Measurements from ENCODE around the gene PDZD7. TPM values are rescaled to one million over a fixed set of nuclear protein-coding genes. Genes with fewer than 3 reads are reported as not detected.
"Not testable (repeated sequence)": the region's sequence is repeated elsewhere in the genome, so short reads cannot be mapped to it uniquely, and the experiment has no call there.

PDZD7 gene
- polyA plus RNA-seq, 3 donors = 0.25 to 3.3 (median 2.3) TPM

- H3K27ac ChIP-seq (ENCODE audit: low read depth, low read length) = no peak overlapping the region
- WGBS, 3 donors = 81 to 86% (median 83%) methylated on average over 5 of the region's 5 CpGs
Observed at GRCh38 chr10:100981178-100981772, 49.7 kb downstream of the PDZD7 start.

DNA sequence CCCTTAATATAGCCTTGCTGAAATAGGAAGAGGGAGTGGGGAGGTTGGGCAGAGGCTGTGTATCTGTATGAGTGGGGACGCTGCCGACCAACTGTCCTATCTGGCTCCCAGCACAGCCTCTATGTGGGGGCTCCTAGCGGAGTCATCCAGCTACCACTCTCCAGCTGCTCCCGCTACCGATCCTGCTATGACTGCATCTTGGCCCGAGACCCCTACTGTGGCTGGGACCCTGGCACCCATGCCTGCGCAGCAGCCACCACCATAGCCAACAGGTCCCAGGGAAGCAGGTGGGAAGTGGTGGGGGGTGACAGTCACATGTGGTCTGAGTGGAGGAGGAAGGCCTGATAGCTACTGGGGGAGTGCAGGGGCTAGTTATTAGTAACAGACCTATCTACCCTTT, 50.2 kb downstream of the PDZD7 start:
- 91 to 97% (median 95%) methylated on average over 7 of the region's 7 CpGs for WGBS, 3 donors
- no peak overlapping the region for H3K27ac ChIP-seq (ENCODE audit: low read depth, low read length)

- 80 to 92% (median 88%) methylated on average over 2 of the region's 2 CpGs for WGBS, 3 donors
- no peak overlapping the region for H3K27ac ChIP-seq (ENCODE audit: low read depth, low read length)
Observed at GRCh38 chr10:100980311-100980710, 50.6 kb downstream of the PDZD7 start.

DNA sequence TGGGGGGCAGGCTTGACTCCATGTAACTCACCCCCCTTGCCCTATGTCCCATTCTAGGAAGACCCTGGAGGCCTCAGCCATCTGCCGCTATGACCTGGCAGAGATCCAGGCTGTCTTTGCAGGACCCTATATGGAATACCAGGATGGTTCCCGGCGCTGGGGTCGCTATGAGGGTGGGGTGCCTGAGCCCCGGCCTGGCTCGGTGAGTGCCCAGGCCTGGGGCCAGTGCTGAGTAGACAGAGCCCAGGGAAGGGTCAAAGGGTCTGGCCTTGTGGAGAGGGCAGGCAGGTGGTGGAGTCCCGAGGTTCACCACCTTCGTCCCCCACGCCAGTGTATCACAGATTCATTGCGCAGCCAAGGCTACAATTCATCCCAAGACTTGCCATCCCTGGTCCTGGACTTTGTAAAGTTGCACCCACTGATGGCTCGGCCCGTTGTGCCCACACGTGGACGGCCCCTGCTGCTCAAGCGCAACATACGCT, 51.1 kb downstream of the PDZD7 start:
- no peak overlapping the region for H3K27ac ChIP-seq (ENCODE audit: low read depth, low read length)
- WGBS, 3 donors = 89 to 93% (median 92%) methylated on average over 12 to 16 of the region's 16 CpGs

GRCh38 chr10:100978901-100979195, 52.1 kb downstream of the PDZD7 start:
- 74 to 85% (median 79%) methylated on average over 10 of the region's 10 CpGs for WGBS, 3 donors
- no peak overlapping the region for H3K27ac ChIP-seq (ENCODE audit: low read depth, low read length)

- WGBS, 3 donors = 87 to 92% (median 89%) methylated on average over 13 of the region's 13 CpGs
- no peak overlapping the region for H3K27ac ChIP-seq (ENCODE audit: low read depth, low read length)
Observed at GRCh38 chr10:100978121-100978900, 52.6 kb downstream of the PDZD7 start.

DNA sequence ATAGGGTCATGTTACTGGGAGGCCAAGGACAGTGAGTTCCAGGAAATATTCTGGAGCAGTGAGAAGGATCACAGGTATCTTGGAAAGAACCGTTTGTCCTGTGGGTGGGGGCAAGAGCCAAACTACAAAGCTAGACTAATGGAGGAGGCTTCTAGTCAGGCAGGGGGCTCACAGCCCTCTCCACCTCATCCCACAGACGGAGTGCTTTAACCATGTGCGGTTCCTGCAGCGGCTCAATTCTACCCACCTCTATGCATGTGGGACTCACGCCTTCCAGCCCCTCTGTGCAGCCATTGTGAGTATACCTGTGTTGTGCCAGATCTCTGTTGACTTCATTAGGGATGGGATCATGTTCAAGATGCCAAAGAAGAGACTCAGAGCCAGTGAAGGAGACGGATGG, 53.5 kb downstream of the PDZD7 start:
- WGBS, 3 donors = 83 to 90% (median 85%) methylated on average over 6 of the region's 6 CpGs

GRCh38 chr10:100976906-100977305, 54.0 kb downstream of the PDZD7 start:
- WGBS, 3 donors = 73 to 93% (median 86%) methylated on average over 3 of the region's 3 CpGs

More for the DNA sequence above, 53.5 kb downstream of the PDZD7 start:
- H3K27ac ChIP-seq (ENCODE audit: low read depth, low read length) = no peak overlapping the region

DNA sequence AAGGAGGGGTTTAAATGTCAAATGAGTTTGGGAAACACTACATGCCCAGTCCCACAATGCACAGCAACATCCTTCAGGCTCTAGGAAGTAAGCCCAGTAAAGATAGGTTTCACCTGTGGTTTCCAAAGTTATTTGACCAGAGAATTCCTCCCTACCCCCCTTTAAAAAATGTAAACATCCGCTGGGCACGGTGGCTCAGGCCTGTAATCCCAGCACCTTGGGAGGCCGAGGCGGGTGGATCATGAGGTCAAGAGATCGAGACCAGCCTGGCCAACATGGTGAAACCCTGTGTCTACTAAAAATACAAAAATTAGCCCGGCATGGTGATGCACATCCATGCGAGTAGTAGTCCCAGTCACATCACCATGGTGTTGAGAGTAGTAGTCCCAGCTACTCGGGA, 55.5 kb downstream of the PDZD7 start:
- WGBS, 3 donors = 80 to 86% (median 83%) methylated on average over 8 of the region's 8 CpGs
- H3K27ac ChIP-seq (ENCODE audit: low read depth, low read length) = not testable (repeated sequence)

More at GRCh38 chr10:100976906-100977305, 54.0 kb downstream of the PDZD7 start:
- H3K27ac ChIP-seq (ENCODE audit: low read depth, low read length) = no peak overlapping the region

- H3K27ac ChIP-seq (ENCODE audit: low read depth, low read length) = no peak overlapping the region
- 91 to 95% (median 95%) methylated on average over 6 of the region's 6 CpGs for WGBS, 3 donors
Observed at GRCh38 chr10:100972904-100973535, 57.9 kb downstream of the PDZD7 start.

GRCh38 chr10:100972115-100972903, 58.6 kb downstream of the PDZD7 start:
- 69 to 86% (median 80%) methylated on average over 13 of the region's 13 CpGs for WGBS, 3 donors
- H3K27ac ChIP-seq (ENCODE audit: low read depth, low read length) = no peak overlapping the region

DNA sequence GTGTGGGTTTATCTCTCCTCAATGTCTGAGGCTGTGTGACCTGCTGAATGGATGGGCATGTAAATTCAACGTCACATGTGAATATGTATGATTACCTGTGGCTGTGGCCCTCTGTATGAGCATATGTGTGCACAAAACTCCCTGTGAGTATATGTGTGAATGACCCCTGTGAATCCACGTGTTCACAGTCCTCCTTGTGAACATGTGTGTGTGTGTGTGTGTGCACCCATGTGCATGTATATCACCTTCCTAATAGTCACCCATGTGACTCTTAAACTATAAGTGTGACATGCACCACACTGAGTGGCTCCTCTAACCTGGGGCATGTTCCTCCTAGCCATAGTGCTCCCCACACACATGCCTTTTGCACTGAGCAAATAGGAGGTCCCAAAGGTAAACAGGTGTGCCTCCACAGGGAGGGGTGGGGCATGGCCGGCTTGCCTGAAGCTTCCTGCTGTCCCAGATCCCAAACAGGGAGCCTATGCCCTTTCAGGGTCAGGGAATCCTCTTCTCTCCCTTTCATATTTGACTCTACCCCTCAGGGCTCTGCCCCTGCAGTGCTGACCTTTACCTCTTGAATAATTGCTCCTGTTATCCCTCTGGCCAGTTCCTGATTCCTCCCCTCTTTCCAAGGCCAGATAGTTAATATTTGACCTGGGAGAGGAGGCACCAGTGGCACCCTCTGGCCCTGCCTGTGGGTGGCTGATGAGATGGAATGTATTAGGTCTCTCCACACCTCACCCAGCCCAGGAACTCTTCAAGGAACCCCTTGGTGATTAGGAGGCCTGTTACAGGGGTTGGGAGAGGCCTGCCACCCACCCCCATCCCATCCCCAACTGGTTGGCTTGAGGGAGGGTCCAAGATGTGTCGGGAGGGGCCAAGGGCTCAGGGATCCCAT, 59.8 kb downstream of the PDZD7 start:
- 22 to 86% (median 75%) methylated on average over 4 of the region's 4 CpGs for WGBS, 3 donors
- H3K27ac ChIP-seq (ENCODE audit: low read depth, low read length) = no peak overlapping the region

DNA sequence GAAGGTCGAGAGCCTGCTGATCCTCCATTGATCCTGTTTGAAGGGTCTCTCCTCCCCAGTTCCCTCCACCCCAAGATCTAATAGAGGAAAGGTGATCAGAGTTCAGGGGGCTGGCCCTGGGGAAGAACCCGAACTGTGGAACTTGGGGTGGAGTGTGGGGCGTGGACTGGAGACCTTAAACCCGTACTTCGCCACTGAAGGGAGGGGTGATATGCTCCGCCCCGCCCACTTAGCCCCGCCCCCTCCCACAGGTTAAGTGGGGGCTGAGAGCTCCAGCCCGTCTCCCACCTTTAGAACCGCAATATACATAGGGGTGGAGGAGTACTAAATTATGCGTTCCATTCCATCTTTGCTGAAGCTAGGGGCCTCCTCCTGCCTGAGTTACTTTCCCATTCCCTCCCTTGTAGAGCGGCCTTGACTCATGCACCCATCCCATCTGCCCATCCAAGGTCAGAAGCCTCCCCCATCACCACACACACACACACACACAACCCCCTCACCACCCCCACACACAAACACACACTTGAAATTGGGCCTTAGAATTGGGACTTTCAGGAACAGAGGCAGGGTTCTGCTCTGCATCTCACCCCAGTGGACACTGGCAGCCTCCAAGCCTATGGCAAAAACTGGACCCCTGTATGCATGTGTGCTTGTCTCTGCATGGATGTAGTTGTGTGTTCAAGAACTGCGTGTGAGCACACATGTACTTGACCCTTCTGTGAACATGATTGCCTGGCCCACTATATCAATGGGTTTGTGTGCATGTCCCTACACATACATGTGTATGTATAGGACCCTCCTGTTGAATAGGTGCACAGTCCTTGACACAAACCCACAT, 60.6 kb downstream of the PDZD7 start:
- 23 to 45% (median 43%) methylated on average over 13 of the region's 13 CpGs for WGBS, 3 donors
- H3K27ac ChIP-seq (ENCODE audit: low read depth, low read length) = no peak overlapping the region

- WGBS, 3 donors = 1 to 3% (median 1%) methylated on average over 50 to 70 of the region's 70 CpGs
- no peak within 1 kb of the TSS for H3K27ac ChIP-seq (ENCODE audit: low read depth, low read length)
Observed at GRCh38 chr10:100969187-100970075, 61.5 kb downstream of the PDZD7 start, which contains the start of gene SEMA4G. TSS of gene SEMA4G (plus strand) at chr10:100969504. CDS start at chr10:100972913, 3,409 bp downstream.

GRCh38 chr10:100968863-100969186, 62.1 kb downstream of the PDZD7 start:
- WGBS, 3 donors = 6 to 30% (median 22%) methylated on average over 9 of the region's 9 CpGs
- H3K27ac ChIP-seq (ENCODE audit: low read depth, low read length) = no peak overlapping the region

DNA sequence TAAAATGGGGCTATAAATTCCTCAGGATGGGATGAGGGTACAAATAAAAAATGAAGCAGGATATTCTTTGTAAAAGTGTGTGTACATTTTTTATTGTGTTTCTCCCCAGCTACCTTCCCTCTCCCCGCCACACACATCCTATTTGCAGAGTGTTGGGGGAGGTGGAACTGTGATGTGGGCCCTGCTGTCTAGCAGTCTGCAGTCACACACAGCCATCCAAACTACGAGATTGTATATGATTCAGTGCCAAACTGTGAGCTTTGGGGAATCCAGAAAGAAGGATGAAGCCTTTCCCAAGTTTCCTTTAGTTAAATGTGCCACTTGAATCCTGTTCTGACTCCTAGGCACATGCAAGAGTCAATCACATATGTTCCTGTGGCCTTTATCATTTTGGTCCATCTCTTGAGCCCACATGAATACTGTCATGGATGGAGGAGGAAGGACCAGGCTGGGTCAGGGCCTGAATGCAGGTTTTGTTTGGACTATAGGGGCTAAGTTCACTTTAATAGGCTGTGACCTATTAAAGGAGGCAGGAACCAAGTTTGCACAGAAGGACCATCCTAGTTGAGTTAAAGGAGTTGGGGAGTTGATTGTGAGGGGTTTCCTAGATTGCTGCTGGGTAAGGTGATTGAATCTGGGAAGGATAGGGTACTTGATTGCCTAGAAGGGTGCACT, 62.7 kb downstream of the PDZD7 start:
- 78 to 90% (median 88%) methylated on average over 2 of the region's 2 CpGs for WGBS, 3 donors

More for the DNA sequence above, 62.7 kb downstream of the PDZD7 start:
- H3K27ac ChIP-seq (ENCODE audit: low read depth, low read length) = no peak overlapping the region
